ENCODE data around the gene CALY.
"Not testable (repeated sequence)": the region's sequence is repeated elsewhere in the genome, so short reads cannot be mapped to it uniquely, and the experiment has no call there.

CALY gene

DNA sequence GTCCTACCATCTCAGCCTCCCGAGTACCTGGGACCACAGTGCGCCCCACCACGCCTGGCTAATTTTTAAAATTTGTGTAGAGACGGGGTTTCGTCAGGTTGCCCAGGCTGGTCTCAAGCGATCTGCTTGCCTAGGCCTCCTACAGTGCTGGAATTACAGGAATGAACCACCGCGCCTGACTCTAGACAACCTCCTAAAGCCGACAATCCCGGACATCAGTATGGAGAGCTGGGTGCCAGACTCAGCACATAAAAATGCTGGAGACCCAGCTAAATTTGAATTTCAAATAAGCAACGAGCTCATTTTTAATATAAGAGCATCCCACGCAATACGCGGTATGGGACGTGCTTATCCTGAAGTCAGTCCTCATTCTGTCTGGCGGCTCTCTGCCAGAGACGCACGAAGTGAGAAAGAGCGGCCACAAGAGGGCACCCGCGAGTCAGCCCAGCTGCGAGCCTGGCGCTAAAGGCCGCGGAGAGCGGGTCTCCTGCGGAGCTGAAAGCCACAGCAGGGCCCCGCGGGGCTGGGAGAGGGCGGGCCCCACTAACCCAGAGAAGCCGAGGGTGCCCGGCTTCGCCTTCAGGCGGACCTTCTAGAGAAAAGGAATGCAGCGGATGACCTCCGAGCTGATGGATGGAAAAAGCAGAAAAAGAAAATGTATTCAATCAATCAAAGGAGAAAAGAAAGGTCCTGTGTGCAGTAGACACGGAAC, 7.0 kb downstream of the CALY start:
- DNase-seq (ENCODE audit: low read depth, low spot score), result peak; percentile 72

DNA sequence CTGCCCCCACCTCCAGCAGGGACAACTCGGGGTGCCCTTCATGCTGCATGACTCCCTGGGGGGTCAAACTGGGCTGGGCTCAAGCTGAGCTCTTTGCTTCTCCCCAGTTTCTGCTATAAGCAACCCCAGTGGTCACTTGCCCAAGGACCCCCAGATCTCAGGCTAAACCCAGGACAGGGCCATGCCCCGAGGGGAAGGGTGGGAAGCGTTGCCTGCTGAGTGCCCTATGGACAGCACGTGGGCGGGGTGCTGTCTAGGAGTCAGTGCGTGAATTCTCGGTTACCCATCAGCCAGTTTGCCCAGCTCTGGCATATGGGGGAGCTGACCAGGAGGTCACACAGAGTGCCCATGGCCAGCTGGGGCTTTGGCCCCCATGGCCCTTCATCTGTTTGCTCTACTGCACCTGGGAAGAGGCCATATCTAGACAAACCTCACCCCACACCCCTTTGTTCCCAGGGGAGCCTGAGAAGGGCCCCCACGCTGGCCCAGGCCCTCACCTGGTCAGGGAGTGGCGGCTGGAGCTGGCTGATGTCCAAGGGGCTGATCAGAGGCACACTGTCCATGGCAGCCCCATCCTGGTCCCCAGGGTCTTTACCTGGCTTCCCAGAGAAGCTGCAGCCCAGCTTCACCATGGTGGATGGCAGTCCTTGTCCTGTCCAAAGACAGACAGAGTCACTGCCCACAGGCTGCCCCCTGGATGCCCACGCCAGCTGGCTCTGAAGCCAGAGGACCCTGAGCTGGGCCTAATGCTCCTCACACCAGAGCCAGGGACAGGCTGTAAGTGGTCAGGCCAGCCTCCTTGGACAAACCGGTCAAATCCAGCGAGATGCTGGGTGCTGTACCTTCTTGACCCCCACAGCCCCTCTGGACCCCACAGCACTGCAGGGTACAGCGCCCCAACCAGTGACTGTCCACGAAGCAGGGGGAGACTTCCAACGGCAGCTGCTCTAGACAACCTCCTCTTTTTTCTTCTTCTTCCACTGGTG, 8.0 kb downstream of the CALY start:
- DNase-seq (ENCODE audit: low read depth, low spot score), result no peak

DNA sequence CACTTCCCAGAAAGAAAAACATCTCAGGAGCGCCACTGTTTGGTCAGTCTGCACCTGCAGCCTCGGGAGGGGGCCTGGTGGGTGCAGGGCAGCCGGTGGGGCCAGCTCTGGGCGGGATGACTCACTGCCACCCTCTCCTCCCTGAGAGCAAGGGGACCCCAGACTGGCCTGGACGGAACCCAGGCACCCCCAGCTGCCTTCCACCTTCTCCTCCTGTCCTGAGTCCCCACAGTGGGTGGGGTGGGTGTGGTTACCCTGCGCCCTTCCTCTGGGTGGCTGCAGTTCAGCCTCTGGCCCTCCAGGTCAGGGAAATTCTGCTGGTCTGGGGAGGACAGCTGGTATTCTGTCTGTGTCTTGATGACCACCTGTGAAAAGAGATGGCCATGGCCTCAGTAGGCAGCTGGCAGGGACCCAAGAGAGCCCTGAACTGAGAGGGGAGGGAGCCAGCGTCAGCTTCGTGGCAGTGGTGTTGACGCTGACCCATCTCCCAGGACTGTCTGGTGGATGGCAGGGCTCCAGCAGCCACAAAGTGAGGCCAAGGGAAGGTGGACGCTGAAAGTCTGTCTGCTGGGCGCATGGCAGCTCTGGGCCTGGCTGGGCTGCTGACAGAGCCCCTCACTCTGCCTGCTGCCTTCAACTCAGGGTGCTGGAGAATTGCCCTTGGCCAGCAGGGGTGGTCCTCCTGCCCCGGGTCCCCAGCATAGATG, 8.9 kb downstream of the CALY start:
- no peak for DNase-seq (ENCODE audit: low read depth, low spot score)

DNA sequence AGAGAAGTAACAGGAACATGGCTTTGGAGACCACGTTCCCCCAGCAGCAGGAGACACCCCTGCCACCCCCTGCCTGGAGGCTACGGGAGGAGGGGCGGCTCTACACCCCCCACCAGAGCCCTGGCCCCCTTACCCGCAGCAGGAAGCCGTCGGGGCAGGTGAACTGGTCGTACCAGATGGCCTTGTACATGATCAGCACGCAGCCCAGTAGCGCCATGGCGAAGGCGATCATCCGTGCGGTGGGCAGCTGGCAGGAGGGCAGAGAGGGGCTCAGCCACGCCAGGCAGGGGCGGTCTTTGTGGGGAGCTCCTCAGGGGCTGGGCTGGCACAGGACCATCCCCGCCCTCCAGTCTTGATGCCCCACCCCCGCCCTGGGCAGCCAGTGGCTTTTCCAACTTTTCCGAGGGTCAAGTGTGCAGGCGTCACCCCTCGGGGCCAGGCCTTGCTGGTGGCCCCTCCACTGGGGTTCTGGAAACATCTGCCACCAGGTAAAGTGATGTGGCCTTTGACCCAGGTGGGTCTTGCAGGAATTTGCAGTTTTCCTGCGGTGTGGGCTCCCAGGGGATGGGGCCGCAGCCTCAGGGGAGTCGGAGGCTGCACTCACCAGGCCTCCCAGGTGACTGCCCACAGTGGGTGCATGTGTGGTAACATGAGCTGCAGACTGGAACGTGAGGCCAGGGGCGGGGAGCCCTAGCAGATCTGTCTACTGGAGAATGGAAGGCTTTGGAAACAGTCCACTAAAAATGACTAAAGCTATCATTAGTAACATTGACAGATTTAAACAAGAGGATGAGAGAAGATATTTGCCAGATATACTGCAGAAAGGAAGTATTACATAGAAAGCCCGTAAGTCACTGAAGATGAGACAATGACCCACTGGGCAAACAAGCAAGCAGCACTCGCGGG, 9.7 kb downstream of the CALY start:
- no peak for DNase-seq (ENCODE audit: low read depth, low spot score)

DNA sequence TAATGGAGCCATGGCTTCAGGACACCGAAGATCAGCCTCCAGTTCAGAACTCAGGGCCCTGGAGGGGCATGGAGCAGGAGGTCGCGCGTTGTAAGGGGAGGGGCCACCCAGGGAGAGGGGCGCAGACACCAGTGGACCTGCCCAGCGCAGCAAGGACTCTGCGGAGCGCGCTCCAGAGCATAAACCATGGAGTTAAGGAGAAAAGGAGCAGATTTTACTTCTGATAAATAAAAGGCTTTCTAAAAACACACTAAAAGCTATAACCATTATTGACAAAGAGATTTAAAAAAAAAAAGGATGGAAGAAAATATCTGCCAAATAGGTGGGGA, 10.5 kb downstream of the CALY start:
- DNase-seq (ENCODE audit: low read depth, low spot score), result no peak

DNA sequence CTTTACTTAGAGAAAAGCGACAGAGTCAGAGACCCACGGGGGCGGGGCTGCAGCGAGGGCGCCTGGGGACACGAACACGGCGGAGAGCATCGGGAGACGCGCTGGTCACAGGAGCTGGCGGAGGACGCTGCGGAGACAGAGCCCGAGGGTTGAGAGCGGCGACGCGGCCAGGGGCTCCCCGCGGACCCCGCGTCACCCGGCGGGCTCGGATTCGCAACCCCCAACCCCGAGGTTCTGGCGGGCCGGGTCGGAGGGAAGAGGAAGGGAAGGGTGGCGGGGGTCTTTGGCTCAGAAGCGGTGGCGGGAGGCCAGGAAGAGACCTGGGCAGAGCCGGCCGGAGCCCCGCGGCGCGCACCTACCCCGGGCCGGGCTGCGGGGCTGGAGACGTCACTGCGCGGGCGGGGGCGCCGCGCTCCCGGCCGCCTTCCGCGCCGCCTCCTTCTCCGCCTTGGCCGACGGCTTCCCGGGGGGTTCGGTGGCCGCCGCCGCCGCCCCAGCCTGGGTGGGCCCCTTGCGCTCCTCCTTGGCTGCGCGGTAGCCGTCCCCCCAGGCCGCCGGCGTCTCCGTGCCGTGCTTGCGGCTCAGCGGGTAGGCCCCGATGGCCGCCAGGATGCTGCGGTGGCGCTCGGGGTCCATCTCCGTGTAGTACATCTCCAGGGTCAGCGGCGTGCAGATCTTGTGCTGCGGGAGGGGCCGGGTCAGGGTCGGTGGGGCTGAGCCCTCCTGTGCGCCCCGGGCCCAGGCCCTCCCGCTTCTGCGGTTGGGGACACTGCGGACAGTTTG, 11.1 kb downstream of the CALY start:
- no peak for DNase-seq (ENCODE audit: low read depth, low spot score)

DNA sequence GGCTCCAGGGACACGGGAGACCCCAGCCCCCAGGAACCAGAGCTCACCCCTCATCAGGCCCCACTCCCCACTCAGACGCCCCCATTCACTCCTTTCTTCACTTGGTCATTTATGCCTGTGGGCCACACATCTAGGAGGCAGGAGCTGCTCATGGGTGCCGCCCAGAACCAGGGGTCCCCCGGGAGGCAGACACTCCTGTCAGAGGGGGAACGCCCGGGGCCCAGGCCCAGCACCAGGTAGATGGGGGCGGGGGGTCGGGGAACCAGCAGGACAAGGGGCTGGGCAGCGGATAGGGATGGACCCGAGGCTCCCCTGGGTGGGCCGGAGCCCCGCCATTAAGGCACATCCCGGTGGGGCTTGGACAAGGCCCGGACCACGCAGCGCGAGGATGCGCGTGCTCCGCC, 11.8 kb downstream of the CALY start:
- DNase-seq (ENCODE audit: low read depth, low spot score), result no peak

DNA sequence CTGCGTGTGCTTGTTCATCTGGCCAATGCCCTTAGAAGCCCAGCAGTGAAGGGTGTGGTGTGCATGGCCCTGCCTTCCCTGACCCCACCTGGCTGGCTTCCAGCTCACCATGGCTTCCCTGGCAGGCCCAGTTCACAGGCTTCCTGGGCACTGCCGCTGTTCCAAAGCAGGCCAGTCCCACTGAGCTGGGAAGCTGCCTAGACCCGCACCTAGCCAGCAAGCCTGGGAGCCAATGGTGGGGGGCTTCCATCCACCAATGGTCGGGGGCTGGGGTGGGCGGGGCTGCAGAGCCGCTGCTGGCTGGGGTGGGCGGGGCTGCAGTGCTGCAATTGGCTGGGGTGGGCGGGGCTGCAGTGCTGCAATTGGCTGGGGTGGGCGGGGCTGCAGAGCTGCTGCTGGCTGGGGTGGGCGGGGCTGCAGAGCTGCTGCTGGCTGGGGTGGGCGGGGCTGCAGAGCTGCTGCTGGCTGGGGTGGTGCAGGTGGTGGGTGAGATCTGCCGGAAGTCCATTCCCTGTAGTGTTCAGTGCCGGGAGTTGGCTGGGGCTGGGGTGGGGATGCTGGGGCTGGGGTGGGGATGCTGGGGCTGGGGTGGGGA, 12.4 kb downstream of the CALY start:
- no peak for DNase-seq (ENCODE audit: low read depth, low spot score)

DNA sequence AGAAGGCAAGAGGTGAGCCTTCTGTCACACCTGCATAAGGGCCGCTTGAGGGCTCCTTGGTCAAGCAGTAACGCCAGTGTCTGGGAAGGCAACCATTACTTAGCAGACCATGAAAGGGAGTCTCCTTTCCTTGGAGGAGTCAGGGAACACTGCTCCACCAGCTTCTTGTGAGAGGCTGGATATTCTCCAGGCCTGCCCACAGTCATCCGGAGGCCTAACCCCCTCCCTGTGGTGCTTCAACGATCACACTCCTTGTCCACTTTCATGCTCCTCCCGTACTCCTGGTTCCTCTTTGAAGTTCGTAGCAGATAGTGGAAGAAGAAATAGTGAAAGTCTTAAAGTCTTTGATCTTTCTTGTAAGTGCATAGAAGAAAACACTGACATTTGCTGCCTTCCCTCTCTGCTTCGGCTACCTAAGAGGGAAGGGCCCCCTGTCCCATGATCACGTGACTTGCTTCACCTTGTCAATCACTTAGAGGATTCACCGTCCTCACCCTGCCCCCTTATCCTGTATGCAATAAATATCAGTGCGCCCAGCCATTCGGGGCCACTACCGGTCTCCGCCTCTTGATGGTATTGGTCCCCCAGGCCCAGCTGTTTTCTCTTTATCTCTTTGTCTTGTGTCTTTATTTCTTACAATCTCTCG, 14.5 kb downstream of the CALY start:
- not testable (repeated sequence) for DNase-seq (ENCODE audit: low read depth, low spot score)

DNA sequence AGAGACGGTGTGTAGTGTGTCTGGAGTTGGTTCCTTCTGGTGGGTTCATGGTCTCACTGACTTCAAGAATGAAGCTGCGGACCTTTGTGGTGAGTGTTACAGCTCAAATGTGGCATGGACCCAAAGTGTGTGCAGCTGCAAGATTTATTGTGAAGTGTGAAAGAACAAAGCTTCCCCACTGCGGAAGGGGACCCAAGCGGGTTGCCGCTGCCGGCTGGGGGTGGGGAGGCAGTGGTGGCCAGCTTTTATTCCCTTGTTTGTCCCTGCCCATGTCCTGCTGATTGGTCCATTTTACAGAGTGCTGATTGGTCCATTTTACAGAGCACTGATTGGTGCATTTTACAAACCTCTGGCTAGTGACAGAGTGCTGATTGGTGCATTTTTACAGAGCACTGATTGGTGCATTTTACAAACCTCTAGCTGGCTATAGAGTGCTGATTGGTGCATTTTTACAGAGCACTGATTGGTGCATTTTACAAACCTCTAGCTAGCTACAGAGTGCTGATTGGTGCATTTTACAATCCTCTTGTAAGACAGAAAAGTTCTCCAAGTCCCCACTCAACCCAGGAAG, 15.8 kb downstream of the CALY start:
- not testable (repeated sequence) for DNase-seq (ENCODE audit: low read depth, low spot score)

DNA sequence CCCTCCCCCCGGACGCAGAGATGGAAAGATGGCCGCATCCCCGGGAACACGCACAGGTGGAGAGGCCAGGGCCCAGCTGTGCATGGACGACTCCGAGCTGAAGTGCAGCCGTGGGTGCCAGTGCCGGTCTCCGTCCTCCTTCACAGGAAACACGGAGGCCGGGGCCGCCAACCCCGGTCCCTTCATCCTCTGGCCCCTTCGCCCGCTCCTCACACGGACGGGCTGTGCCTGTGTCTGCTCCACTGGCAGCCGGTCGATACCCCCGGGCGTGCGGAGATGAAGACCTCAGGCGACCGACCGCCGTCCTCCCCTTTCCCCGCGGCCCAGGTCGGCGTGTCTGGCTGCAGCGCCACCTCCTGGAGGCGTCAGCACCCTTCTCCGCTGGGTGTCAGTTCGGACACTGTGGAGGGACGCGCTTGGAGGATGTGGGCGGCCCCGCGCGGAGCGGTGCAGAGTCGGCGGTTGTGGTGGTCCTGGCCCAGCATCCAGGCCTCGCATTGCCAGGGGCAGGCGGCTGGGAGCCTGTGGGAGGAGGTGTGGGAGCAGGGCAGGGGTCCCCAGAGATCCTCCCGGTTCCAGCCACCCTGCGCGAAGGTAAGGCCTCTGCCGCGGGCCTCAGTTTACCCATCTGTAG, 18.1 kb downstream of the CALY start:
- DNase-seq (ENCODE audit: low read depth, low spot score), result no peak

DNA sequence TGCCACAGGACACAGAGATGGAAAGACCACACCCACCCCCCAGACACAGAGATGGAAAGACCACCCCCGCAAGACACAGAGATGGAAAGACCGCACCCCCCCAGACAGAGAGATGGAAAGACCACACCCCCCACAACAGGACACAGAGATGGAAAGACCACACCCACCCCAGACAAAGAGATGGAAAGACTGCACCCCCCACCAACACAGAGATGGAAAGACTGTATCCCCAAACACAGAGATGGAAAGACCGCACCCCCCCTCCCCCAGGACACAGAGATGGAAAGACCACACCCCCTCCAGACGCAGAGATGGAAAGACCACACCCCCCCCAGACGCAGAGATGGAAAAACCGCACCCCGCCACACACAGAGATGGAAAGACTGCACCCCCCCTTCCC, 20.0 kb downstream of the CALY start:
- no peak for DNase-seq (ENCODE audit: low read depth, low spot score)

DNA sequence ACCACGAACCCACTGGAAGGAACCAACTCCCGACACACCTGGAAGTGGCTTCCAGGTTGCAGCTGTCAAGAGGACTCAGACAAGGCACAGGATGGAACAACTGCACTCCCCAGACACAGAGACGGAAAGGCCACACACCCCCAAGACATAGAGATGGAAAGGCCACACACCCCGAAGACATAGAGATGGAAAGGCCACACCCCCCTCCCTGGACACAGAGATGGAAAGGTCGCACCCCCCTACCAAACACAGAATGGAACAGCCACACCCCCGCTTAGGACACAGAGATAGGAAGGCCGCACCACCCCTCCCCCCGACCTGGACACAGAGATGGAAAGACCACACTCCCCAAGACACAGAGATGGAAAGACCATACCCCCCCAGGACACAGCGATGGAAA, 20.4 kb downstream of the CALY start:
- DNase-seq (ENCODE audit: low read depth, low spot score), result no peak

DNA sequence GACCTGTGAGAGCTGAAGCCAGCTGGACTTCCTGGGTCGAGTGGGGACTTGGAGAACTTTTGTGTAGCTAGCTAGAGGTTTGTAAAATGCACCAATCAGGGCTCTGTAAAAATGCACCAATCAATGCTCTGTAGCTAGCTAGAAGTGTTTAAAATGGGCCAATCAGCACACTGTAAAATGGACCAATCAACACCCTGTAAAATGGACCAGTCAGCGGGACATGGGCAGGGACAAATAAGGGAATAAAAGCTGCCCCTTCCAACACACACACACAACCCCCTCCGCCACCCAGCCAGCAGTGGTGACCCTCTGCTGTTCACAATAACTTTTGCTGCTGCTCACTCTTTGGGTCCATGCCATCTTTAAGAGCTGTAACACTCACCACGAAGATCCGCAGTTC, 20.8 kb downstream of the CALY start:
- no peak for DNase-seq (ENCODE audit: low read depth, low spot score)

DNA sequence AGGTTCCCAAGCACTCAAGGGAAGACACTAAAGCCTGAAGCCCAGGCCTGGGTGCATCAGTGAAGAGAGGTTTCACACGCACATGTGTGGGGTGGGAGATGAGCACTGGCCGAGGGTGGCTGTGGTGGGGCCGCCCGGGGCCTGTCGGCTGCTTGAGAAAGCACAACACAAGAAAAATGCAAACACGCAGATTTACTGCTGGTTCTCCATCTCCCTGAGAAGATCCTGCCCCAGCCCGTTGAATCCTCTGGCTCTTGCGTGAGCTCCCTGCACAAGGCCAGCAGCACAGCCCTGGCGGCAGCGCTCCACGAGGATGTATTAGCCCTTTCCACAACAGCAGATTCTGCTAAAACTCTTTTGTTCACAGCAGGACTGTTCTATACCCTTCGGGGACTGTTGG, 21.8 kb downstream of the CALY start:
- no peak for DNase-seq (ENCODE audit: low read depth, low spot score)

DNA sequence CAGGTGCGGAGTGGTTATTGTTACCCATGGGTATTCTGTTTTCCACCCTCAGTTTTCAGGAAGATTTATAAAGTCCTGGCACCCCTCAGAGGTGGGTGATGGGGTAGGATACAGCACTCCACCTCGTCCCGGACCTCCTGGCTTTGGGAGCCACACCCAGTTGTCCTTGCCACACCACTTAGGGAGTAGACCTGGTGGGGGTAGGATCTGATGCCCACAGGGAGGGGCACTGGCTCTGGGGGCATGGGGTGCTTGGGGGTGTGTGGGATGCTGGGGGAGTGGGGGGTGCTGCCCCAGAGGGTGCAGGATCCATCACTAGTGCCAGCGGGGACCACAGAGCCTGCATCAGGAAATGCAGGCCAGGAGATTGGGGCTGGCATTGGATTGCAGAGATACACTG, 23.5 kb downstream of the CALY start:
- DNase-seq (ENCODE audit: low read depth, low spot score), result no peak

DNA sequence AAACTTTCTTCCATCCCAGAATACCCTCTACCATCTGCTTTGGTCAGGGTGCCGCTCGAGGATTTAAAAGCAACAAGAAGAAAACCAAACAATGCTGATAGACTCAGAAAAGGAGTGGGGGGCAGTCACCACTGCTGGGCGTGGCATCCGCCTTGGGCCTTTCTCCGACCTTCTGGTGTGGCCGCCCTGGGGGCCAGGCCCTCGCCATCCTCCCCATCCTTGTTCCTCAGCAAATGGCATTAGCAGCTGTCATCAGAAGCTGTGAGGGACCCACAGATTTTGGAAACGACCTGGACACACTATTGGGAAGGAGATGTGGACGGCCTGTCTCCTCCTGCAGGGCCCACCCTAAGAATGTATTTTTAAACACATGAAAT, 23.9 kb downstream of the CALY start:
- no peak for DNase-seq (ENCODE audit: low read depth, low spot score)

DNA sequence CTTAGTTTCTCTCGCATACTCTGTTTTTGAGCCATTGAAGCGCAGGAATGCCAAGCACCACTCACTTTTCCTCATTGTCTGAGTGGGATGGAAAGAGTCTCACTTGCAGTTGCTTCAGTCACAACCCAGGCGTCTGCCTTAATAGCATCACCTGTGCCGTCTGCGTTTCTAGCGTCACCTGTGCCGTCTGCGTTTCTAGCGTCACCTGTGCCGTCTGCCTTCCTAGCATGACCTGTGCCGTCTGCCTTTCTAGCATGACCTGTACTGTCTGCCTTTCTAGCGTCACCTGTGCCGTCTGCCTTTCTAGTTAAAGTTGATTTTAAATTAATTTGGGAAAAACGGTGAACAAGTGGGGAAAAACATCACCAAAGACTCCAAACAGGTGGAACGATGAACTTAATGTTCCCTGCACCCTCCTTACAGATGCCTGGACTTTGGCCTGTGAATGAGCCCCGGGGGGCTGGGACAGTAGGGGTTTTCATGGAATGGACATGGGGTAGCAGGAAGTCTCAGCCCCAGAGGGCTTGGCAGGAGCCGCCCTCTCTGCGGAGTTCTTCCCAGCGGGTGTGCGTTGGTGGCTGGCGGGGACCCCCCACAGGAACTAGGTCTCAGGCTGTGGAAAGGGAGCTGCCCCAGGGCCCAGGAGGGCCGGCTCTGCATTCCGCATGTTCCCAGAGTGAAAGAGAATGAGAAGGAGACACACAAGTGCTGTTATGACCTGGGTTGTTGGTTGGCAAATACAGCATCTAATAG, 24.5 kb downstream of the CALY start:
- no peak for DNase-seq (ENCODE audit: low read depth, low spot score)
